Activated CD4-positive, alpha-beta T cell treated with anti-CD3 and anti-CD28 coated beads, Interleukin-2, amount 50 U/mL, for 4 hours (primary cell): ENCODE data around the gene COL2A1.

Experiments used
- DNase-seq, 2 experiments: peaks; one replicate each; pipeline ENCODE4 v3.0.0-alpha.2; 2020

COL2A1 gene

GRCh38 chr12:48009471-48009870 is 5.2 kb upstream of the COL2A1 start:
- no peak for DNase-seq

- no peak for DNase-seq
Measured at GRCh38 chr12:48008950-48009349, 4.7 kb upstream of the COL2A1 start.

GRCh38 chr12:48008349-48008748 is 4.1 kb upstream of the COL2A1 start:
- no peak for DNase-seq

- no peak for DNase-seq
Measured at GRCh38 chr12:48007206-48007605, 2.9 kb upstream of the COL2A1 start.

GRCh38 chr12:48005750-48006021 is 1.4 kb upstream of the COL2A1 start:
- no peak for DNase-seq

GRCh38 chr12:48005001-48005749 is 899 bp upstream of the COL2A1 start:
- no peak for DNase-seq

- no peak for DNase-seq
Measured at GRCh38 chr12:48003226-48004052, 837 bp downstream of the COL2A1 start.

- no peak for DNase-seq
Measured at GRCh38 chr12:48002773-48003218, 1.5 kb downstream of the COL2A1 start.

GRCh38 chr12:48002414-48002730 is 1.9 kb downstream of the COL2A1 start:
- DNase-seq = no peak

GRCh38 chr12:48001505-48002413 is 2.5 kb downstream of the COL2A1 start:
- no peak for DNase-seq

- no peak for DNase-seq
Measured at GRCh38 chr12:48000878-48001504, 3.3 kb downstream of the COL2A1 start.

GRCh38 chr12:47999816-48000215 is 4.5 kb downstream of the COL2A1 start:
- DNase-seq = no peak

GRCh38 chr12:47997321-47997720 is 7.0 kb downstream of the COL2A1 start:
- no peak for DNase-seq

- no peak for DNase-seq
Measured at GRCh38 chr12:47995981-47996401, 8.3 kb downstream of the COL2A1 start.

- no peak for DNase-seq
Measured at GRCh38 chr12:47993491-47993890, 10.8 kb downstream of the COL2A1 start.

- no peak for DNase-seq
Measured at GRCh38 chr12:47992776-47993175, 11.5 kb downstream of the COL2A1 start.

- no peak for DNase-seq
Measured at GRCh38 chr12:47991106-47992061, 12.9 kb downstream of the COL2A1 start.

GRCh38 chr12:47990351-47991105 is 13.7 kb downstream of the COL2A1 start:
- no peak for DNase-seq

GRCh38 chr12:47989666-47990065 is 14.6 kb downstream of the COL2A1 start:
- no peak for DNase-seq

GRCh38 chr12:47989023-47989417 is 15.3 kb downstream of the COL2A1 start:
- no peak for DNase-seq
